ENCODE data around the gene CDCA8.

Gene CDCA8

DNA sequence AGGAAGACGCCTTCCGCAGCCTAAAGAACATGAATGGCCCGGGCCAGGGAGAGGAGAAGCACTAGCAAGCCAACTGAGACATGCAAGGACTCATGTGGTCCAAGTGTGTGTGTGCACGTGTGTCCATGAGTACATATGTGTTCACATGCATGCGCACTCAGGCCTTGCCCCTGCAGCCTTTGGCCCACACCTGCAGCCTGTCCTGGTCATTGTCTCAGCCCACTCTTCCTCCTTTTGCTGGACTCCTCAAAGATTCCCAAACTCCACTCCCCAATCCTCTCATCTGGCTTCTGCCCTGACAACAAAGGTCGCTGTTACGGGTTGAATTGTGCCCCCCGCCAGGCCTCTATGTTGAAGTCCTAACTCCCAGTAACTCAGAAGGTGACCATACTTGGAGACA lies 21.9 kb downstream of the CDCA8 start:
- no peak overlapping the region for H3K4me3 ChIP-seq
- no peaks in the 10 kb centered on the region for H3K9me3 ChIP-seq
- H3K4me1 ChIP-seq, result no peaks in the 10 kb centered on the region
- no peak for DNase-seq (ENCODE audit: low spot score in 2 of 2)
- in situ Hi-C loops (cut with MboI; ENCODE audit: low sequenced_read_pairs), result no loop called here
- peaks cover 13% of the 10 kb centered on the region for H3K36me3 ChIP-seq (replicated peaks)
- no peaks in the 10 kb centered on the region for H3K27me3 ChIP-seq (ENCODE audit: low read depth)

DNA sequence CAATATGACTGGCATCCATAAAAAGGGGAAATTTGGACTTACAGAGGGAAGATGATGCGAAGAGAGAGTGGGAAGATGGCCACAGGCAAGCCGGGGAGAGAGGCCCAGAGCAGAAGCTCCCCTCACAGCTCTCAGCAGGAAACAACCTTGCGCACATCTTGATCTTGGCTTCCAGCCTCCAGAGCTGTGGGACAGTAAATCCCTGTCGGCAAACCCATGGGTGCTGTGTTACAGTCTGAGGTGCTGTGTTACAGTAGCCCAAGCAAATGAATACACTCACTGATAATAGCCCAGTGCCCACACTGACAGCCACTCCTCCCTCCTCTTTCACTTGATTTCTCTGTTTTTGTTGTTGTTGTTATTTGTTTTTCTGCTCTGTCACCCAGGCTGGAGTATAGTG lies 22.4 kb downstream of the CDCA8 start:
- H3K4me1 ChIP-seq, result no peaks in the 10 kb centered on the region
- DNase-seq (ENCODE audit: low spot score in 2 of 2), result no peak
- no peak overlapping the region for H3K4me3 ChIP-seq
- no peaks in the 10 kb centered on the region for H3K27me3 ChIP-seq (ENCODE audit: low read depth)
- peaks cover 9% of the 10 kb centered on the region for H3K36me3 ChIP-seq (replicated peaks)
- in situ Hi-C loops (cut with MboI; ENCODE audit: low sequenced_read_pairs), result no loop called here
- no peaks in the 10 kb centered on the region for H3K9me3 ChIP-seq

- no peak for DNase-seq (ENCODE audit: low spot score in 2 of 2)
- Histone ChIP-seq H3K27me3 (ENCODE audit: low read depth) (no peaks in the 10 kb centered on the region), H3K9me3 (no peaks in the 10 kb centered on the region), H3K4me1 (no peaks in the 10 kb centered on the region), H3K36me3 (replicated peaks) (no peaks in the 10 kb centered on the region), H3K4me3 (no peak overlapping the region)
- in situ Hi-C loops (cut with MboI; ENCODE audit: low sequenced_read_pairs), result no loop called here
Measured at GRCh38 chr1:37716321-37716720, 24.0 kb downstream of the CDCA8 start.

- Histone ChIP-seq H3K4me3 (no peak overlapping the region), H3K27me3 (ENCODE audit: low read depth) (no peaks in the 10 kb centered on the region), H3K4me1 (no peaks in the 10 kb centered on the region), H3K36me3 (replicated peaks) (no peaks in the 10 kb centered on the region), H3K9me3 (no peaks in the 10 kb centered on the region)
- in situ Hi-C loops (cut with MboI; ENCODE audit: low sequenced_read_pairs), result no loop called here
- no peak for DNase-seq (ENCODE audit: low spot score in 2 of 2)
Measured at GRCh38 chr1:37717631-37718030, 25.3 kb downstream of the CDCA8 start.

DNA sequence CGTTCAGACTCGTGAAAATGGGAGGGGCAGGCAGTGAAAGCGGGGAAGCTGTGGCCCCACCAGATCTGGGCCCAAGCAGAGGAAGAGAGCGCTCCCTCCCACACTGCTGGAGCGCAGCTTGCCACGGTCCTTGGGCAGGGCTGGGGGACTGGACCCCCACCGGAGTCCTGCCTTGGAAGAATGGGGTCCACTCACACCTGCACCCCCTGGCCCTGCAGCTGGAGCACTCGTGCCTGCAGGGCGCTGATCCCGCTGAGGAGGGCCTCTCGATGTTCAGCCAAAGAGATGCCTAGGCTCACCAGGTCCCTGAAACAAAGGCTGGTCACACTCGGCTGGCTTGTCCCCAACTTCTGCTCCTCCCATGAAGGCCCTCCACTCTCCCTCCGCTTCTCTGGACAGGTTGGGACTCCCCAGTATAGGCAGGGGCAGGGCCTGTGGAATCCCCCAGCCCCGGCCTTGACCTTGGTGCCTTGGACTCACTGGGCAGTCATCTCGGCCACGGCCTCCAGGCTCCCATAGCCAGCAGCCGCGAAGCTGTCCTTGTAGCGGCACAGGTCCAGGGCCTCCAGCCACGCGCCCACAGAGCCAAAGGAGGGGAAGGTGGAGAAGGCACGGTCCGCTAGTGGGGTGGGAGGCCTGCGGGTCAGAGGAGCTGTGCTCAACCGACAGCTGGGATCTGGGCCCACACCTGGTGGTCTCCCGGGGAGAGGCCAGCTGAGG lies 26.0 kb downstream of the CDCA8 start:
- no peaks in the 10 kb centered on the region for H3K36me3 ChIP-seq (replicated peaks)
- in situ Hi-C loops (cut with MboI; ENCODE audit: low sequenced_read_pairs), result no loop called here
- no peaks in the 10 kb centered on the region for H3K27me3 ChIP-seq (ENCODE audit: low read depth)
- H3K4me3 ChIP-seq, result no peak overlapping the region
- no peaks in the 10 kb centered on the region for H3K4me1 ChIP-seq
- DNase-seq (ENCODE audit: low spot score in 2 of 2), result no peak
- H3K9me3 ChIP-seq, result no peaks in the 10 kb centered on the region

DNA sequence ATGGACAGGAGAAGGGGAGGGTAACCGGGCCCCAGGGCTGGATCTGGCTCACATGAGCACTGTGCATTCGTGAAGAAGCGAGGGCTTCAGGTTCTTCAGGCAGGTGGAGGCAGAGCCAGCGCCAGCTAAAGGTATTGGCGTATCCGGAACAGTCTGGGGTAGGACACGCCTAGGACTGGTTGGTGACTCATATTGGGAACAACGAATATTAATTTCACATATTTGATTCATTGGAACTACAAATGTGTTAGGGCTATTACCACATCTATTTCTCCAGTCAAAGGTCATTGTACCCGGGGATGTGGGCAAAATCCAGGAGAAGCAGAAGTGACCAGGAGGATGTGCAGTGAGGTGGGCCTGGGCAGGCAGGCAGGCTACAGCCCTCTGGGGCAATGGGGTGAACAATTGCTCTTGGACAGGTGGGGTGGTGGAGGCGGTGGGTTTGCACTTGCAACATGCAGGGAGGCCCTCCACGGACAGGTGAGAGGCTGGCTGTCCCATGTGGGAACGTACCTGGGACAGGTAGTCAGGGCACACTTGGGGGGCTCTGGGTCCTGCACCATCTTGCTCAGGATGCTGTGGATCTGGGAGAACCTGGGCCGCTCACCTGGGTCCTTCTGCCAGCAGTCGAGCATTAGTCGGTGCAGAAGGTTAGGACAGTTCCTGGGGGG lies 26.7 kb downstream of the CDCA8 start:
- Histone ChIP-seq H3K4me1 (no peaks in the 10 kb centered on the region), H3K4me3 (no peak overlapping the region)

GRCh38 chr1:37719572-37720195 lies 27.4 kb downstream of the CDCA8 start:
- no peaks in the 10 kb centered on the region for H3K4me1 ChIP-seq
- in situ Hi-C loops (cut with MboI; ENCODE audit: low sequenced_read_pairs), result no loop called here
- no peak overlapping the region for H3K4me3 ChIP-seq
- DNase-seq (ENCODE audit: low spot score in 2 of 2), result no peak
- no peaks in the 10 kb centered on the region for H3K36me3 ChIP-seq (replicated peaks)
- no peaks in the 10 kb centered on the region for H3K27me3 ChIP-seq (ENCODE audit: low read depth)
- H3K9me3 ChIP-seq, result no peaks in the 10 kb centered on the region

More for the DNA sequence above, 26.7 kb downstream of the CDCA8 start:
- Histone ChIP-seq H3K27me3 (ENCODE audit: low read depth) (no peaks in the 10 kb centered on the region), H3K36me3 (replicated peaks) (no peaks in the 10 kb centered on the region), H3K9me3 (no peaks in the 10 kb centered on the region)
- in situ Hi-C loops (cut with MboI; ENCODE audit: low sequenced_read_pairs), result no loop called here
- no peak for DNase-seq (ENCODE audit: low spot score in 2 of 2)

GRCh38 chr1:37720231-37721130 lies 28.2 kb downstream of the CDCA8 start:
- H3K36me3 ChIP-seq (replicated peaks), result no peaks in the 10 kb centered on the region
- H3K4me3 ChIP-seq, result no peak overlapping the region
- H3K27me3 ChIP-seq (ENCODE audit: low read depth), result no peaks in the 10 kb centered on the region
- H3K4me1 ChIP-seq, result no peaks in the 10 kb centered on the region
- in situ Hi-C loops (cut with MboI; ENCODE audit: low sequenced_read_pairs), result no loop called here
- H3K9me3 ChIP-seq, result no peaks in the 10 kb centered on the region
- no peak for DNase-seq (ENCODE audit: low spot score in 2 of 2)

DNA sequence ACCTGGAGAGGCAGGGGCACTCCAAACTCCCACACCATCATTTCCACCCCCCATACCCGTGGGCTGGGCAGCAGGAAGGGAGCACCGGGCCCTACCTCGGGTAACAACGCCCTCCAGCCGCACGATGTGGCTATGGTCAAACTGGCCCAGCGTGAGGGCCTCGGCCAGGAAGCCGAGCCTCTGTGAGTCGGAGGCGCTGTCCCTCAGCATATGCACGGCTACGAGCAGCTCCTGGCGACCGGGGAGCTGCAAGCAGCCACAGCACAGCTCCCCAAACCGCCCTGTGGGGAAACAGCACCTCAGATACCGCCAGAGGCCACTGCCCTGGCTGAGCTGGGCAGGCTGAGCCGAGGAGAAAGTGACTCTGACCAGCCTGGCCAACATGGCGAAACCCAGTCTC lies 29.2 kb downstream of the CDCA8 start:
- no peak overlapping the region for H3K4me3 ChIP-seq
- H3K36me3 ChIP-seq (replicated peaks), result no peaks in the 10 kb centered on the region
- DNase-seq (ENCODE audit: low spot score in 2 of 2), result no peak
- in situ Hi-C loops (cut with MboI; ENCODE audit: low sequenced_read_pairs), result no loop called here
- no peaks in the 10 kb centered on the region for H3K9me3 ChIP-seq
- no peaks in the 10 kb centered on the region for H3K4me1 ChIP-seq
- no peaks in the 10 kb centered on the region for H3K27me3 ChIP-seq (ENCODE audit: low read depth)

- H3K36me3 ChIP-seq (replicated peaks), result no peaks in the 10 kb centered on the region
- H3K27me3 ChIP-seq (ENCODE audit: low read depth), result 0 out of 2 replicates have a peak, but pooled peaks cover 3% of the 10 kb centered on the region
- H3K9me3 ChIP-seq, result no peaks in the 10 kb centered on the region
- DNase-seq (ENCODE audit: low spot score in 2 of 2), result no peak
- in situ Hi-C loops (cut with MboI; ENCODE audit: low sequenced_read_pairs), result no loop called here
- no peaks in the 10 kb centered on the region for H3K4me1 ChIP-seq
- H3K4me3 ChIP-seq, result no peak overlapping the region
Measured at GRCh38 chr1:37722181-37723071, 30.1 kb downstream of the CDCA8 start.

GRCh38 chr1:37723072-37723389 lies 30.7 kb downstream of the CDCA8 start:
- no peak for DNase-seq (ENCODE audit: low spot score in 2 of 2)
- Histone ChIP-seq H3K27me3 (ENCODE audit: low read depth) (peaks cover 3% of the 10 kb centered on the region; the same call in 1 of the 2 replicates), H3K4me1 (no peaks in the 10 kb centered on the region), H3K36me3 (replicated peaks) (no peaks in the 10 kb centered on the region), H3K4me3 (no peak overlapping the region), H3K9me3 (no peaks in the 10 kb centered on the region)
- in situ Hi-C loops (cut with MboI; ENCODE audit: low sequenced_read_pairs), result no loop called here

DNA sequence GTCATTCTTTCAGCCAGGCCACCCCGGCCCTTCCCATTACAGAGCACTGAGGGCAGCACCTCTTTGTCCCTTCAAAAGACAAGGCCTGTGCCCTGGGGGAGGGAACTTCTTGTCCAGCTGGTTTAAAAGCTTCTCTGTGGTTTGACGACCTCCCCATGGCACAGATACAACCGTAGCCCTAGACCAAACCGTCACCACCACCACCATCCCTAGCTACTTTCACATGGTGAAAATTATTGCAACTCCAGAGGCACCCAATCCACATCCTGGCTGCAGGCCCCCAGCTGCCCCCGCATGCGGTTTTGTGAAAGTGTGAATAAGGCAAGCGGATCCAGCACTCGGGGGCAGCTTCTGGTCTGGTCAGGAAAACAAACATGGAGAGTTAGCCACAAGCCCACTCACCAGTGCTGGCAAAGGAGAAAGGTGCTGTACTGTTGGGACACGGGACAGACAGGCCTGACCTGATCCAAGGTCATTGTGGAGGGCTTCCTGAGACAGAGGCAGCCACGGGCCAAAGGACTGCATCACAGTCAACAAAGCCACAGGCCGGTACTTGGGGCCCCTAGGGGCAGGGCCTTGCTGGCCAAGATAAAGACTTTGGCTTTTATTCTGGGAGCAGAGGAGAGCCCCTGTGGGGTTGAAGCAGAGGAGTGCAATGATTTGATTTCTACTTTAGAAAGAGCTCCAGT lies 31.2 kb downstream of the CDCA8 start:
- Histone ChIP-seq H3K4me3 (no peak overlapping the region), H3K4me1 (no peaks in the 10 kb centered on the region), H3K36me3 (replicated peaks) (no peaks in the 10 kb centered on the region), H3K27me3 (ENCODE audit: low read depth) (peaks cover 3% of the 10 kb centered on the region; the same call in 1 of the 2 replicates), H3K9me3 (no peaks in the 10 kb centered on the region)
- no peak for DNase-seq (ENCODE audit: low spot score in 2 of 2)
- in situ Hi-C loops (cut with MboI; ENCODE audit: low sequenced_read_pairs), result no loop called here

Measured in HAP-1 (cell line).